ENCODE data around the gene FOXE3. TPM values are rescaled to one million over a fixed set of nuclear protein-coding genes. Genes with fewer than 3 reads are reported as not detected.

Gene FOXE3
- total RNA-seq, 2 donors from 2014 or later = 0.11 to 0.49 TPM

GRCh38 chr1:47395433-47395832 is 20.7 kb upstream of the FOXE3 start:
- Histone ChIP-seq H3K4me1 (no peaks in the 10 kb centered on the region), H3K9ac (ENCODE audit: low read depth in 2 of 2, low read length in 2 of 2) (no peak overlapping the region), H3K9me3 (no peaks in the 10 kb centered on the region), H3K27ac (no peak overlapping the region), H3K4me3 (no peak overlapping the region), H3K27me3 (no peaks in the 10 kb centered on the region), H3K36me3 (no peaks in the 10 kb centered on the region)
- TF ChIP-seq, protein P1, sequence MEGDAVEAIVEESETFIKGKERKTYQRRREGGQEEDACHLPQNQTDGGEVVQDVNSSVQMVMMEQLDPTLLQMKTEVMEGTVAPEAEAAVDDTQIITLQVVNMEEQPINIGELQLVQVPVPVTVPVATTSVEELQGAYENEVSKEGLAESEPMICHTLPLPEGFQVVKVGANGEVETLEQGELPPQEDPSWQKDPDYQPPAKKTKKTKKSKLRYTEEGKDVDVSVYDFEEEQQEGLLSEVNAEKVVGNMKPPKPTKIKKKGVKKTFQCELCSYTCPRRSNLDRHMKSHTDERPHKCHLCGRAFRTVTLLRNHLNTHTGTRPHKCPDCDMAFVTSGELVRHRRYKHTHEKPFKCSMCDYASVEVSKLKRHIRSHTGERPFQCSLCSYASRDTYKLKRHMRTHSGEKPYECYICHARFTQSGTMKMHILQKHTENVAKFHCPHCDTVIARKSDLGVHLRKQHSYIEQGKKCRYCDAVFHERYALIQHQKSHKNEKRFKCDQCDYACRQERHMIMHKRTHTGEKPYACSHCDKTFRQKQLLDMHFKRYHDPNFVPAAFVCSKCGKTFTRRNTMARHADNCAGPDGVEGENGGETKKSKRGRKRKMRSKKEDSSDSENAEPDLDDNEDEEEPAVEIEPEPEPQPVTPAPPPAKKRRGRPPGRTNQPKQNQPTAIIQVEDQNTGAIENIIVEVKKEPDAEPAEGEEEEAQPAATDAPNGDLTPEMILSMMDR (IDR thresholded peaks at IDR 0.05) = no peak
- no peak for DNase-seq
- intact Hi-C loops (cut with DNase I) = no loop called here

DNA sequence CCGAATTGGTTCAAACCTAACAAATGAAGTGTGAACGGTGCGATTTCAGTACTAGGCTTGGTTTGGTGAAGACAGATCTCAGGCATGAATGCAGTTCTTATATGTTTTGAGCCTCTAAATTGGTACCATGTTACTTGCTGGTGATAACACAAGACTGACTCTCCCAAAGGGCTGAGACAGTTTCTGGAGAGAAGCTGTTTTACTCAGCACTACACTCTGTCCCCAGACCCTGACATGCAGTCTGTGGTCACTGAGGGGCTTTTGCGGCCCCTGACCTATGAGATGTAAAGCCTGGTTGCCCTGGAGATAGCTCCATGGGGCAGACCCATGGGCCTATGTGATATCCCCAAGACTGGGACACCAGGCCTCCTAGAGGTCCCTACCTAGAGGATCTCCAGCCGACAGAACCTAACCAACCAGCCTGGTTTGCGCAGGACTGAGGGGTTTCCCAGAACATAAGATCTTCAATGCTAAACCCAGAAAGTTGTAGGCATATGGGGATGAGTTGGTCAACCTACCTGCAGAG is 19.4 kb upstream of the FOXE3 start:
- no peaks in the 10 kb centered on the region for H3K9me3 ChIP-seq
- H3K36me3 ChIP-seq = no peaks in the 10 kb centered on the region
- H3K4me3 ChIP-seq = no peak overlapping the region
- H3K27me3 ChIP-seq = no peaks in the 10 kb centered on the region
- H3K9ac ChIP-seq (ENCODE audit: low read depth in 2 of 2, low read length in 2 of 2) = no peak overlapping the region
- TF ChIP-seq, protein P1 (IDR thresholded peaks at IDR 0.05) = no peak
- no peak for DNase-seq
- intact Hi-C loops (cut with DNase I) = no loop called here
- H3K27ac ChIP-seq = no peak overlapping the region
- no peaks in the 10 kb centered on the region for H3K4me1 ChIP-seq

- Histone ChIP-seq H3K4me1 (no peaks in the 10 kb centered on the region), H3K9ac (ENCODE audit: low read depth in 2 of 2, low read length in 2 of 2) (no peak overlapping the region), H3K27ac (no peak overlapping the region), H3K36me3 (no peaks in the 10 kb centered on the region), H3K4me3 (no peak overlapping the region), H3K9me3 (no peaks in the 10 kb centered on the region), H3K27me3 (no peaks in the 10 kb centered on the region)
- intact Hi-C loops (cut with DNase I) = no loop called here
- no peak for DNase-seq
- TF ChIP-seq, protein P1 (IDR thresholded peaks at IDR 0.05) = no peak
Measured at GRCh38 chr1:47399138-47399845, 16.8 kb upstream of the FOXE3 start.

DNA sequence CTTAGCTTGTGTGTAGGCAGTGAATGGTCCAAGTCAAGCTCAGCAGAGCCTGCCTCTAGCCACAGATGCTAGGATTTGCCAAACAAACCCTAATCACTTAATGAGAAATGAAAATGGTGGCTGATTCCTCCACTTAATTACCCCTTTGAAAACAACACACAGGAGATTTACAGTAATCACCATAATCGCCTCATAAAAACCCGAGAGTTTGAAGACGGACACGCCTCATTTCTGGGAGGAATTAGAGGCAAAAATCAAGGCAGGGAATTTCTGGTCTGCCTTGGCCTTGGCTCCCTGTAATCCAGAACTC is 16.3 kb upstream of the FOXE3 start:
- H3K9ac ChIP-seq (ENCODE audit: low read depth in 2 of 2, low read length in 2 of 2) = no peak overlapping the region
- no peaks in the 10 kb centered on the region for H3K4me1 ChIP-seq
- TF ChIP-seq, protein P1 (IDR thresholded peaks at IDR 0.05) = no peak
- no peak overlapping the region for H3K27ac ChIP-seq
- no peaks in the 10 kb centered on the region for H3K36me3 ChIP-seq
- DNase-seq = no peak
- H3K4me3 ChIP-seq = no peak overlapping the region
- no peaks in the 10 kb centered on the region for H3K27me3 ChIP-seq
- intact Hi-C loops (cut with DNase I) = no loop called here
- H3K9me3 ChIP-seq = no peaks in the 10 kb centered on the region

- no peak overlapping the region for H3K9ac ChIP-seq (ENCODE audit: low read depth in 2 of 2, low read length in 2 of 2)
- H3K27me3 ChIP-seq = no peaks in the 10 kb centered on the region
- intact Hi-C loops (cut with DNase I) = no loop called here
- H3K9me3 ChIP-seq = no peaks in the 10 kb centered on the region
- H3K4me3 ChIP-seq = no peak overlapping the region
- no peaks in the 10 kb centered on the region for H3K4me1 ChIP-seq
- TF ChIP-seq, protein P1 (IDR thresholded peaks at IDR 0.05) = no peak
- no peaks in the 10 kb centered on the region for H3K36me3 ChIP-seq
- no peak overlapping the region for H3K27ac ChIP-seq
- no peak for DNase-seq
Measured at GRCh38 chr1:47401761-47402160, 14.3 kb upstream of the FOXE3 start.
